Neutrophil (primary cell): ENCODE results near the gene ARHGEF25.
"Not testable (repeated sequence)": the region's sequence is repeated elsewhere in the genome, so short reads cannot be mapped to it uniquely, and the experiment has no call there.

Source experiments
- H3K27ac ChIP-seq: fragments of 200-600 bp; sonication (generic); 2 replicates; pipeline ENCODE4 v1.5.1; 2016; ENCODE audit warnings: mild to moderate bottlenecking, moderate library complexity
- H3K27me3 ChIP-seq: fragments of 200-600 bp; sonication (generic); 2 replicates; pipeline ENCODE4 v1.6.0; 2016; ENCODE audit warnings: mild to moderate bottlenecking
- H3K36me3 ChIP-seq: fragments of 200-600 bp; sonication (generic); 2 replicates; pipeline ENCODE4 v1.5.1; 2017
- H3K4me1 ChIP-seq, 2 experiments: fragments of 200-600 bp in 1 of 2; sonication (generic) in 1 of 2; 1 replicate in 1 of 2; 2 replicates in 1 of 2; pipeline versions ENCODE4 v1.5.1 to v1.6.1; 2013 to 2016; ENCODE audit warnings: low read depth in 1 of 2, low read length in 1 of 2, mild to moderate bottlenecking in 1 of 2, moderate library complexity in 1 of 2; ENCODE audit not compliant: control insufficient read depth in 1 of 2, insufficient read depth in 1 of 2
- H3K4me3 ChIP-seq, 2 experiments: fragments of 200-600 bp in 1 of 2; sonication (generic) in 1 of 2; 1 replicate in 1 of 2; 2 replicates in 1 of 2; pipeline ENCODE4 v1.5.1; 2013 to 2016; ENCODE audit warnings: low read depth in 1 of 2, low read length in 1 of 2, mild to moderate bottlenecking in 1 of 2, moderate library complexity in 1 of 2
- H3K9me3 ChIP-seq: fragments of 200-600 bp; sonication (generic); 2 replicates; pipeline ENCODE4 v1.5.1; 2016
- CTCF ChIP-seq: fragments of 200-600 bp; sonication (generic); IDR thresholded peaks from 2 replicates; pipeline ENCODE4 v1.5.1; 2016; ENCODE audit warnings: antibody characterized with exemption

Gene ARHGEF25

GRCh38 chr12:57640175-57641042 lies 29.2 kb downstream of the ARHGEF25 start:
- Histone ChIP-seq H3K36me3 (no peaks in the 10 kb centered on the region), H3K4me1 (no peaks in the 10 kb centered on the region), H3K4me3 (no peak overlapping the region), H3K27ac (no peak overlapping the region), H3K27me3 (peaks cover 72% of the 10 kb centered on the region), H3K9me3 (peaks cover 8% of the 10 kb centered on the region)
- TF ChIP-seq CTCF, result no peak

GRCh38 chr12:57641699-57642442 lies 30.6 kb downstream of the ARHGEF25 start:
- H3K4me1 ChIP-seq, result no peaks in the 10 kb centered on the region
- no peak overlapping the region for H3K27ac ChIP-seq
- peaks cover 16% of the 10 kb centered on the region for H3K9me3 ChIP-seq
- no peak for TF ChIP-seq CTCF
- H3K4me3 ChIP-seq, result no peak overlapping the region
- no peaks in the 10 kb centered on the region for H3K36me3 ChIP-seq
- H3K27me3 ChIP-seq, result peaks cover 58% of the 10 kb centered on the region

- peaks cover 16% of the 10 kb centered on the region for H3K9me3 ChIP-seq
- not testable (repeated sequence) for H3K4me3 ChIP-seq, H3K4me1 ChIP-seq, H3K27ac ChIP-seq, H3K36me3 ChIP-seq
- peaks cover 17% of the 10 kb centered on the region for H3K27me3 ChIP-seq
Measured at GRCh38 chr12:57645990-57646658, 34.9 kb downstream of the ARHGEF25 start.

- H3K36me3 ChIP-seq, result not testable (repeated sequence)
- peaks cover 16% of the 10 kb centered on the region for H3K9me3 ChIP-seq
Measured at GRCh38 chr12:57646659-57647049, 35.4 kb downstream of the ARHGEF25 start.

GRCh38 chr12:57654042-57654441 lies 42.8 kb downstream of the ARHGEF25 start:
- Histone ChIP-seq H3K36me3 (no peaks in the 10 kb centered on the region), H3K27ac (no peak overlapping the region), H3K27me3 (peaks cover 24% of the 10 kb centered on the region), H3K9me3 (peaks cover 5% of the 10 kb centered on the region), H3K4me3 (no peak overlapping the region), H3K4me1 (no peaks in the 10 kb centered on the region)
- no peak for TF ChIP-seq CTCF

More at GRCh38 chr12:57646659-57647049, 35.4 kb downstream of the ARHGEF25 start:
- not testable (repeated sequence) for H3K4me3 ChIP-seq, H3K27ac ChIP-seq, H3K4me1 ChIP-seq
- H3K27me3 ChIP-seq, result peaks cover 12% of the 10 kb centered on the region

GRCh38 chr12:57655541-57656240 lies 44.5 kb downstream of the ARHGEF25 start:
- Histone ChIP-seq H3K4me3 (no peak overlapping the region), H3K36me3 (no peaks in the 10 kb centered on the region), H3K4me1 (no peaks in the 10 kb centered on the region), H3K27me3 (peaks cover 31% of the 10 kb centered on the region), H3K9me3 (peaks cover 5% of the 10 kb centered on the region), H3K27ac (no peak overlapping the region)
- TF ChIP-seq CTCF, result no peak

- not testable (repeated sequence) for H3K36me3 ChIP-seq, H3K9me3 ChIP-seq, H3K4me1 ChIP-seq, H3K4me3 ChIP-seq, H3K27ac ChIP-seq
- peaks cover 31% of the 10 kb centered on the region for H3K27me3 ChIP-seq
Measured at GRCh38 chr12:57656408-57656807, 45.2 kb downstream of the ARHGEF25 start.
